Endothelial cell of umbilical vein (primary cell): ENCODE results near the gene ZNF146. TPM values are rescaled to one million over a fixed set of nuclear protein-coding genes. Genes with fewer than 3 reads are reported as not detected.

Experiments used
- BruUV-seq: library from RNA; stranded (reverse); fragments of 400-500 nt; replicated peaks from 2 replicates; lab custom pipeline; 2021; lab: Mats Ljungman, UMichigan
- CTCF ChIA-PET: fragments of 300-600, 350-600 bp; sonication (Branson Sonifier 250); formaldehyde crosslinking; loops from one replicate; lab custom pipeline; 2021; ENCODE audit warnings: antibody characterized with exemption, inconsistent platforms; lab: Charles Lee
- POLR2A ChIA-PET: fragments of 300-600, 350-600 bp; sonication (Branson Sonifier 250); formaldehyde crosslinking; loops from one replicate; lab custom pipeline; 2021; ENCODE audit warnings: antibody characterized with exemption, inconsistent platforms; lab: Charles Lee
- DNase-seq: peaks from one replicate; pipeline ENCODE4 v3.0.0-alpha.2; 2011; ENCODE audit warnings: low read depth, low spot score
- FAIRE-seq: peaks from 2 replicates; lab custom pipeline; 2011; peaks lifted over from hg19 to GRCh38; lab: Jason Lieb, UNC
- H2AFZ ChIP-seq: 2 replicates; pipeline ENCODE4 v1.6.0; 2012; ENCODE audit warnings: low read depth, low read length, control low read depth, inconsistent platforms
- H3K27ac ChIP-seq: 2 replicates; pipeline ENCODE4 v1.5.1; 2011; ENCODE audit warnings: low read depth, mild to moderate bottlenecking, control low read depth, low read length, moderate library complexity; ENCODE audit not compliant: insufficient read depth
- H3K27me3 ChIP-seq, 2 experiments: 2 replicates each; pipeline versions ENCODE4 v1.6.0 to v1.6.1; 2011; ENCODE audit warnings: low read length in 2 of 2, mixed read lengths in 1 of 2; ENCODE audit not compliant: control insufficient read depth in 2 of 2, insufficient read depth in 2 of 2
- H3K36me3 ChIP-seq, 2 experiments: 2 replicates in 1 of 2; 3 replicates in 1 of 2; pipeline ENCODE4 v1.5.1; 2011; ENCODE audit warnings: low read length in 2 of 2, mild to moderate bottlenecking in 1 of 2, moderate library complexity in 1 of 2; ENCODE audit not compliant: control insufficient read depth in 2 of 2, insufficient read depth in 2 of 2; ENCODE audit errors: extremely low read depth in 1 of 2
- H3K4me1 ChIP-seq: 3 replicates; pipeline ENCODE4 v1.5.1; 2011; ENCODE audit warnings: mild to moderate bottlenecking, low read length; ENCODE audit not compliant: control insufficient read depth, insufficient read depth; ENCODE audit errors: extremely low read depth
- H3K4me2 ChIP-seq: 2 replicates; pipeline ENCODE4 v1.6.1; 2011; ENCODE audit warnings: low read length, control low read depth, mixed read lengths; ENCODE audit not compliant: insufficient read depth
- H3K4me3 ChIP-seq, 3 experiments: fragments of 200-600 bp in 1 of 3; sonication (generic), shearing (Covaris generic) in 1 of 3; replicated peaks in 1 of 3; 2 replicates each; pipeline ENCODE4 v1.5.1; 2011 to 2016; ENCODE audit warnings: control low read depth in 3 of 3, low read length in 3 of 3, mild to moderate bottlenecking in 2 of 3, inconsistent platforms in 1 of 3, low read depth in 1 of 3, moderate library complexity in 1 of 3; ENCODE audit not compliant: insufficient read depth in 1 of 3
- H3K79me2 ChIP-seq: 2 replicates; pipeline ENCODE4 v1.6.0; 2012; ENCODE audit warnings: low read length, inconsistent platforms; ENCODE audit not compliant: control insufficient read depth, insufficient read depth
- H3K9ac ChIP-seq: replicated peaks from 2 replicates; pipeline ENCODE3; 2011; ENCODE audit warnings: low read length, control low read depth; ENCODE audit not compliant: insufficient read depth; ENCODE audit errors: extremely low read depth
- H3K9me1 ChIP-seq: replicated peaks from 3 replicates; pipeline ENCODE4 v1.6.0; 2011; ENCODE audit warnings: mild to moderate bottlenecking, low read length; ENCODE audit not compliant: control insufficient read depth, insufficient read depth; ENCODE audit errors: extremely low read depth
- H3K9me3 ChIP-seq: replicated peaks from 2 replicates; pipeline ENCODE4 v1.5.1; 2012; ENCODE audit warnings: low read length, inconsistent platforms; ENCODE audit not compliant: control insufficient read depth, insufficient read depth
- H4K20me1 ChIP-seq: replicated peaks from 2 replicates; pipeline ENCODE3; 2011; ENCODE audit warnings: mild to moderate bottlenecking, low read length; ENCODE audit not compliant: control insufficient read depth, insufficient read depth; ENCODE audit errors: extremely low read depth
- EZH2 ChIP-seq: IDR thresholded peaks from 2 replicates; pipeline ENCODE4 v1.6.1; 2012; ENCODE audit warnings: borderline replicate concordance, low read depth, mild to moderate bottlenecking, moderate library complexity, low read length, inconsistent platforms; ENCODE audit not compliant: severe bottlenecking
- FOS ChIP-seq: IDR thresholded peaks from 2 replicates; pipeline ENCODE4 v1.6.1; 2011; ENCODE audit warnings: mild to moderate bottlenecking, low read length, moderate library complexity, borderline replicate concordance; ENCODE audit not compliant: insufficient read depth
- GATA2 ChIP-seq: IDR thresholded peaks from 2 replicates; pipeline ENCODE4 v1.7.0; 2011; ENCODE audit warnings: low read depth, mild to moderate bottlenecking, moderate library complexity, mixed read lengths, low read length; ENCODE audit not compliant: insufficient read length, insufficient read depth
- JUN ChIP-seq: IDR thresholded peaks from 2 replicates; pipeline ENCODE4 v1.6.1; 2011; ENCODE audit warnings: borderline replicate concordance, low read depth; ENCODE audit not compliant: insufficient read length, insufficient read depth
- MYC ChIP-seq: IDR thresholded peaks from one replicate; pipeline ENCODE4 v1.6.1; 2011; ENCODE audit warnings: mild to moderate bottlenecking, low read depth, low read length
- POLR2A ChIP-seq: IDR thresholded peaks from 2 replicates; pipeline ENCODE4 v1.6.1; 2012; ENCODE audit warnings: low read depth, mild to moderate bottlenecking, control low read depth, low read length
- POLR2AphosphoS5 ChIP-seq: IDR thresholded peaks from 2 replicates; pipeline ENCODE4 v1.6.1; 2012; ENCODE audit warnings: low read depth, mild to moderate bottlenecking, control low read depth, low read length, moderate library complexity; ENCODE audit not compliant: insufficient read depth
- dilution Hi-C: fragments of 300-500 bp; cut with MboI; formaldehyde crosslinking; loops from one replicate; pipeline ENCODE4 v1.15.0; 2019; ENCODE audit warnings: low sequenced_read_pairs; ENCODE audit not compliant: extremely low pct_ligation_motif_present
- intact Hi-C: fragments of 100-400 bp; cut with micrococcal nuclease; formaldehyde crosslinking; loops from one replicate; pipeline ENCODE4 v1.10.0; 2022
- polyA plus RNA-seq, 4 experiments: library from polyadenylated mRNA; depleted of rRNA in 3 of 4; stranded (reverse) in 3 of 4; unstranded in 1 of 4; fragments of >200 nt; gene quantifications; 2 replicates each; pipeline versions ENCODE4 v1.2.1 to v1.2.3, GENCODE V29; 2011 to 2012; ENCODE audit warnings: missing spikeins in 1 of 4
- total RNA-seq: library from RNA; stranded (reverse); gene quantifications from 2 replicates; pipeline ENCODE4 v1.2.3, GENCODE V29; 2021
- TF ChIP-seq, protein P1 (sequence below), 2 donors: IDR thresholded peaks; 1 replicate in 1 of 2; 2 replicates in 1 of 2; pipeline ENCODE4 v1.5.1; 2011; ENCODE audit warnings: low read length in 2 of 2, mild to moderate bottlenecking in 2 of 2, moderate library complexity in 2 of 2, control low read depth in 1 of 2, inconsistent platforms in 1 of 2, low read depth in 1 of 2; ENCODE audit not compliant: insufficient read depth in 1 of 2; ENCODE audit errors: extremely low read depth in 1 of 2
- TF ChIP-seq, protein P2 (sequence below): IDR thresholded peaks from 2 replicates; pipeline ENCODE4 v1.6.1; 2011; ENCODE audit not compliant: insufficient read depth, insufficient read length

ZNF146 gene
- total and polyA plus RNA-seq, 2 donors (not counting 3 experiments of a cell fraction or from before 2014, with no cell fraction given), result 17.8 to 63.3 TPM

DNA sequence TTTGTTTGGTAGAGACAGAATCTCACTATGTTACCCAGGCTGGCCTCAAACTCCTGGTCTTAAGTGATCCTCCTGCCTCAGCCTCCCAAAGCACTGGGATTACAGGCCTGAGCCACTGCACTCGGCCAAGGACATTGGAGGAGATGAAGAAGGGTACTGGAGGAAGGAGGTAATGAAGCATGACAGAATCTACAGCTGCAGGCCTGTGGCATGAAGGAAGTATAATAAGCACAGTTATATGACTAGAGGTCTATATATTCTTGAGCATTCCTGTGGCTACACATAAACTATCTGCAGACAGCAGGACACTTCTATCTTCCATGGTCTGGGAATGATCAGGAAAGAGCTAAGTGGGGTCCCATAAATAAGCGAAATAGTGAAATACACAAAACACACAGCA lies 18.7 kb upstream of the ZNF146 start:
- Histone ChIP-seq H3K36me3 (peaks cover 0 to 4% of the 10 kb centered on the region in 2 experiments), H3K4me3 (no peak overlapping the region), H2AFZ (no peak overlapping the region), H3K9me3 (no peaks in the 10 kb centered on the region), H3K9me1 (no peaks in the 10 kb centered on the region), H3K9ac (no peak overlapping the region), H3K27ac (no peak overlapping the region), H3K27me3 (no peaks in the 10 kb centered on the region), H3K4me2 (no peak overlapping the region), H3K4me1 (no peaks in the 10 kb centered on the region), H3K79me2 (no peaks in the 10 kb centered on the region), H4K20me1 (no peaks in the 10 kb centered on the region)
- ChIA-PET POLR2A (no interaction called here), CTCF (no interaction called here)
- FAIRE-seq, result no peak
- dilution Hi-C loops, result no loop called here
- intact Hi-C loops, result no loop called here
- no peak for DNase-seq
- TF ChIP-seq POLR2A (no peak), GATA2 (no peak), FOS (no peak), JUN (no peak), EZH2 (no peak), POLR2AphosphoS5 (no peak), MYC (no peak)
- TF ChIP-seq, protein P1, sequence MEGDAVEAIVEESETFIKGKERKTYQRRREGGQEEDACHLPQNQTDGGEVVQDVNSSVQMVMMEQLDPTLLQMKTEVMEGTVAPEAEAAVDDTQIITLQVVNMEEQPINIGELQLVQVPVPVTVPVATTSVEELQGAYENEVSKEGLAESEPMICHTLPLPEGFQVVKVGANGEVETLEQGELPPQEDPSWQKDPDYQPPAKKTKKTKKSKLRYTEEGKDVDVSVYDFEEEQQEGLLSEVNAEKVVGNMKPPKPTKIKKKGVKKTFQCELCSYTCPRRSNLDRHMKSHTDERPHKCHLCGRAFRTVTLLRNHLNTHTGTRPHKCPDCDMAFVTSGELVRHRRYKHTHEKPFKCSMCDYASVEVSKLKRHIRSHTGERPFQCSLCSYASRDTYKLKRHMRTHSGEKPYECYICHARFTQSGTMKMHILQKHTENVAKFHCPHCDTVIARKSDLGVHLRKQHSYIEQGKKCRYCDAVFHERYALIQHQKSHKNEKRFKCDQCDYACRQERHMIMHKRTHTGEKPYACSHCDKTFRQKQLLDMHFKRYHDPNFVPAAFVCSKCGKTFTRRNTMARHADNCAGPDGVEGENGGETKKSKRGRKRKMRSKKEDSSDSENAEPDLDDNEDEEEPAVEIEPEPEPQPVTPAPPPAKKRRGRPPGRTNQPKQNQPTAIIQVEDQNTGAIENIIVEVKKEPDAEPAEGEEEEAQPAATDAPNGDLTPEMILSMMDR (IDR thresholded peaks at IDR 0.05; ENCODE audit: extremely low read depth in 1 of 2, insufficient read depth in 1 of 2, low read depth in 1 of 2, low read length in 2 of 2), result no peak
- TF ChIP-seq, protein P2, sequence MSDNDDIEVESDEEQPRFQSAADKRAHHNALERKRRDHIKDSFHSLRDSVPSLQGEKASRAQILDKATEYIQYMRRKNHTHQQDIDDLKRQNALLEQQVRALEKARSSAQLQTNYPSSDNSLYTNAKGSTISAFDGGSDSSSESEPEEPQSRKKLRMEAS, result no peak
- BruUV-seq, result no TSS peak
